Smooth muscle cell (in vitro differentiated cells): Measurements from ENCODE around the gene ZBTB42. TPM values are rescaled to one million over a fixed set of nuclear protein-coding genes. Genes with fewer than 3 reads are reported as not detected.

Experiments used
- DNase-seq: peaks from one replicate; lab custom pipeline; 2025; ENCODE audit not compliant: unreplicated experiment; lab: John Stamatoyannopoulos, UW
- H2AFZ ChIP-seq: fragments of 200-600 bp; sonication (generic); 2 replicates; pipeline ENCODE4 v1.6.0; 2016; ENCODE audit warnings: antibody characterized with exemption, low read depth, mild to moderate bottlenecking
- H3F3A ChIP-seq: fragments of 200-600 bp; sonication (generic); 2 replicates; pipeline ENCODE4 v1.6.0; 2017; ENCODE audit warnings: antibody characterized with exemption, low read depth
- H3K27ac ChIP-seq: fragments of 200-600 bp; sonication (generic); 2 replicates; pipeline ENCODE4 v1.5.1; 2016; ENCODE audit warnings: low read depth, mild to moderate bottlenecking
- H3K27me3 ChIP-seq: fragments of 200-600 bp; sonication (generic); 2 replicates; pipeline ENCODE4 v1.6.1; 2016; ENCODE audit warnings: low read depth, mild to moderate bottlenecking
- H3K36me3 ChIP-seq: fragments of 200-600 bp; sonication (generic); 2 replicates; pipeline ENCODE4 v1.5.1; 2016; ENCODE audit warnings: low read depth
- H3K4me1 ChIP-seq: fragments of 200-600 bp; sonication (generic); 2 replicates; pipeline ENCODE4 v1.5.1; 2016; ENCODE audit warnings: low read depth
- H3K4me2 ChIP-seq: fragments of 200-600 bp; sonication (generic); 2 replicates; pipeline ENCODE4 v1.6.0; 2016; ENCODE audit warnings: mild to moderate bottlenecking
- H3K4me3 ChIP-seq: fragments of 200-600 bp; sonication (generic); 2 replicates; pipeline ENCODE4 v1.5.1; 2016; ENCODE audit warnings: mild to moderate bottlenecking
- H3K79me2 ChIP-seq: fragments of 200-600 bp; sonication (generic); 2 replicates; pipeline ENCODE4 v1.6.0; 2016; ENCODE audit warnings: low read depth, mild to moderate bottlenecking
- H3K9ac ChIP-seq: fragments of 200-600 bp; sonication (generic); 2 replicates; pipeline ENCODE4 v1.6.0; 2016; ENCODE audit warnings: low read depth
- H3K9me3 ChIP-seq: fragments of 200-600 bp; sonication (generic); replicated peaks from 2 replicates; pipeline ENCODE4 v1.5.1; 2016; ENCODE audit warnings: low read depth
- H4K20me1 ChIP-seq: fragments of 200-600 bp; sonication (generic); 2 replicates; pipeline ENCODE4 v1.6.0; 2016; ENCODE audit warnings: low read depth
- WGBS: methylation state at CpG from one replicate; pipeline ENCODE4 v1.1.7; 2016; ENCODE audit warnings: low lambda C conversion rate; 5-methylcytosine and 5-hydroxymethylcytosine counted together
- polyA plus RNA-seq: library from polyadenylated mRNA; unstranded; fragments of >200 nt; fragmentation: Nextera tagmentation; extraction: Ambion mirVana; gene quantifications from 2 replicates; pipeline ENCODE4 v1.2.1, GENCODE V29; 2016
- total RNA-seq: library from RNA; depleted of rRNA; stranded (reverse); fragments of >200 nt; gene quantifications from 2 replicates; pipeline ENCODE4 v1.2.3, GENCODE V29; 2014
- TF ChIP-seq, protein P1 (sequence below): fragments of 200-600 bp; sonication (generic); IDR thresholded peaks from 2 replicates; pipeline ENCODE4 v1.5.1; 2017; ENCODE audit warnings: borderline replicate concordance, mild to moderate bottlenecking, antibody characterized with exemption; ENCODE audit not compliant: insufficient read depth, poor library complexity, severe bottlenecking

Gene ZBTB42
- total and polyA plus RNA-seq, 2 experiments from 2014 or later: 0.72 to 1.6 TPM

GRCh38 chr14:104822821-104823615 is 22.1 kb downstream of the ZBTB42 start:
- Histone ChIP-seq H3K27ac (no peak overlapping the region), H3K79me2 (no peaks in the 10 kb centered on the region), H4K20me1 (no peaks in the 10 kb centered on the region), H3K4me1 (no peaks in the 10 kb centered on the region), H3K4me3 (no peak overlapping the region), H2AFZ (no peak overlapping the region), H3K9me3 (no peaks in the 10 kb centered on the region), H3K4me2 (no peak overlapping the region), H3K9ac (no peak overlapping the region), H3F3A (peaks cover 9% of the 10 kb centered on the region), H3K36me3 (no peaks in the 10 kb centered on the region), H3K27me3 (no peaks in the 10 kb centered on the region)
- WGBS: 89% methylated on average over 22 of the region's 22 CpGs
- DNase-seq: no peak
- TF ChIP-seq, protein P1, sequence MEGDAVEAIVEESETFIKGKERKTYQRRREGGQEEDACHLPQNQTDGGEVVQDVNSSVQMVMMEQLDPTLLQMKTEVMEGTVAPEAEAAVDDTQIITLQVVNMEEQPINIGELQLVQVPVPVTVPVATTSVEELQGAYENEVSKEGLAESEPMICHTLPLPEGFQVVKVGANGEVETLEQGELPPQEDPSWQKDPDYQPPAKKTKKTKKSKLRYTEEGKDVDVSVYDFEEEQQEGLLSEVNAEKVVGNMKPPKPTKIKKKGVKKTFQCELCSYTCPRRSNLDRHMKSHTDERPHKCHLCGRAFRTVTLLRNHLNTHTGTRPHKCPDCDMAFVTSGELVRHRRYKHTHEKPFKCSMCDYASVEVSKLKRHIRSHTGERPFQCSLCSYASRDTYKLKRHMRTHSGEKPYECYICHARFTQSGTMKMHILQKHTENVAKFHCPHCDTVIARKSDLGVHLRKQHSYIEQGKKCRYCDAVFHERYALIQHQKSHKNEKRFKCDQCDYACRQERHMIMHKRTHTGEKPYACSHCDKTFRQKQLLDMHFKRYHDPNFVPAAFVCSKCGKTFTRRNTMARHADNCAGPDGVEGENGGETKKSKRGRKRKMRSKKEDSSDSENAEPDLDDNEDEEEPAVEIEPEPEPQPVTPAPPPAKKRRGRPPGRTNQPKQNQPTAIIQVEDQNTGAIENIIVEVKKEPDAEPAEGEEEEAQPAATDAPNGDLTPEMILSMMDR: no peak

DNA sequence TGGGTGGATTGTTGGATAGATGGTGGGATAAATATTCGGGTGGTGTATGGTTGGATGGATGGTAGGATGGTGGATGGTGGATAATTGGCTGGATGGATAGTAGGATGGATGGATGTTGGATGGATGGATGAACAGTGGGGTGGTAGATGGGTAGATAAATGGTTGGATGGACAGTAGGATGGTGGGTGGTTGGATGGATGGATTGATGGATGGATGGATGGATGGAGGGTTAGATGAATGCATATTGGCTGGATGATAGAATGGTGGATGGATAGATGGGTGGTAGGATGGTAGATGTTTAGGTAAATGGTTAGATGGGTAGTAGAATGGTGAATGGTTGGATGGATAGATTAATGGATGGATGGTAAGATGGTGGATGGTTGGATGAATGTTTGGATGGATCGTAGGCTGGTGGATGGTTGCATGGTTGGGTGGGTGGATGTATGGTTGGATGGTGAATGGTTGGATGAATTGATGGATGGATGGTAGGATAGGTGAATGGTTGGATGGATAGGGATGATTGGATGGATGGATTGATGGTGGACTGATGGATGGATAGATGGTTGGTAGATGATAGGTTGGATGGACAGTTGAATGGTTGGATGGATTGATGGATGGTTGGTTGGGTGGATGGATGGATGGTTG is 23.6 kb downstream of the ZBTB42 start:
- Histone ChIP-seq H3K9me3 (no peaks in the 10 kb centered on the region), H3K4me2 (no peak overlapping the region), H3K36me3 (no peaks in the 10 kb centered on the region), H3K9ac (no peak overlapping the region), H3K79me2 (no peaks in the 10 kb centered on the region), H3K4me1 (no peaks in the 10 kb centered on the region), H3K27me3 (no peaks in the 10 kb centered on the region), H3F3A (peaks cover 9% of the 10 kb centered on the region), H4K20me1 (no peaks in the 10 kb centered on the region), H3K27ac (no peak overlapping the region), H2AFZ (no peak overlapping the region), H3K4me3 (no peak overlapping the region)
- DNase-seq: no peak
- 97% methylated on average over 2 of the region's 2 CpGs for WGBS
- TF ChIP-seq, protein P1: no peak

- TF ChIP-seq, protein P1: peak; percentile 88
- no peaks in the 10 kb centered on the region for H4K20me1 ChIP-seq
- H3K9me3 ChIP-seq: no peaks in the 10 kb centered on the region
- H3K4me3 ChIP-seq: peak overlapping the region; percentile 71
- H3K4me1 ChIP-seq: no peaks in the 10 kb centered on the region
- H3K36me3 ChIP-seq: no peaks in the 10 kb centered on the region
- no peaks in the 10 kb centered on the region for H3F3A ChIP-seq
- H3K79me2 ChIP-seq: no peaks in the 10 kb centered on the region
- peak; percentile 97 for DNase-seq
- 0% methylated on average over 11 of the region's 54 CpGs for WGBS
- H3K27ac ChIP-seq: no peak overlapping the region
- peak overlapping the region; percentile 95 for H2AFZ ChIP-seq
- peak overlapping the region; percentile 95 for H3K4me2 ChIP-seq
- no peaks in the 10 kb centered on the region for H3K27me3 ChIP-seq
- H3K9ac ChIP-seq: no peak overlapping the region
These were observed 25.4 kb downstream of the ZBTB42 start for GRCh38 chr14:104826189-104826860.
